Activated naive CD4-positive, alpha-beta T cell treated with anti-CD3 and anti-CD28 coated beads, Interleukin-2, amount 50 U/mL, for 72 hours (primary cell): Measurements from ENCODE around the gene C5orf47. TPM values are rescaled to one million over a fixed set of nuclear protein-coding genes. Genes with fewer than 3 reads are reported as not detected.

ENCODE experiments used
- ATAC-seq, 2 donors: fragments of 150-1000 bp; cut with Tn5 transposase; 2 replicates each; pipeline ENCODE4 v1.10.0; 2021; ENCODE audit warnings: mild to moderate bottlenecking in 2 of 2, moderate library complexity in 2 of 2
- DNase-seq, 2 donors: peaks; one replicate each; pipeline ENCODE4 v3.0.0; 2021 to 2022; ENCODE audit warnings: low spot score in 2 of 2
- H3K27ac Mint-ChIP-seq, 2 donors: one replicate each; pipeline ENCODE4 v1.8.0; 2022; ENCODE audit warnings: mild to moderate bottlenecking in 2 of 2, mixed read lengths in 2 of 2
- H3K36me3 Mint-ChIP-seq, 2 donors: one replicate each; pipeline ENCODE4 v1.8.0; 2022; ENCODE audit warnings: mixed read lengths in 2 of 2
- H3K9me3 Mint-ChIP-seq, 2 donors: one replicate each; pipeline ENCODE4 v1.8.0; 2022; ENCODE audit warnings: mixed read lengths in 2 of 2
- total RNA-seq, 2 donors: library from RNA; stranded (reverse); gene quantifications; one replicate each; pipeline ENCODE4 v1.2.3, GENCODE V29; 2022

C5orf47 gene
- total RNA-seq, 2 donors from 2014 or later = not detected

DNA sequence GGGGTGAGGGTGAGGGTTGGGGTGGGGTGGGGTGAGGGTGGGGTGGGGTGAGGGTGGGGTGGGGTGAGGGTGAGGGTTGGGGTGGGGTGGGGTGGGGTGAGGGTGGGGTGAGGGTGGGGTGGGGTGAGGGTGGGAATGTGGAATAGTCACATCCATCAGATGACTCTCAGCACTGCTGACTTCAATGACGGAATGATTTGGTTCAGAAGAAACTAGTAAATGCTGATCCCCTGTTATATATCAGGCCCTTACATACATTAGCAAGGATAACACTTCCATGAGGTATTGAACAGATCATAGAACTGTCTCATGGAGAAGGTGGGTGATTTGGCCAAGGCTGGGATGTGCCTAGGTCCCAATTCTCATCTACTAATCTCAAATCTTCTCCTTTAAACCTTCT is 24.5 kb upstream of the C5orf47 start:
- H3K36me3 Mint-ChIP-seq = no peaks in the 10 kb centered on the region
- ATAC-seq (no peak), DNase-seq (no peak)
- H3K27ac Mint-ChIP-seq = no peak overlapping the region
- no peaks in the 10 kb centered on the region for H3K9me3 Mint-ChIP-seq

DNA sequence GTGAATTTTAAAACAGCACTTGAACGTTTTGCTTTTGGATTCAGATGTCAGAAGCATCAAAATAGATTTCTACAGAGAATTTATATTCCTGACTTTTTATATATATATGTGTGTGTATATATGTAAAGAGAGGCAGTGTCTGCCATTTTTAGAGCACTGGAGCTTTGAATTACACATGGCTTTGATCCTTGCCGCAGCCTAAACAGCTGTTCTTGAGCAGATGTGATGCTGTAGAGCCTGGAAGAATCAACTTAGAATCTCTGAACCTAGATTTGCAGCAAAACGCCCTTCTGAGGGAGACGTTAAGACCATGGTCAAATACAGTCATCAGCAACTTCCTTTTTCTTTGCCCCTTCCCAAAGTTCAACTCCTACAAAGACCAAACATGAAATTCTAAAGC is 21.7 kb upstream of the C5orf47 start:
- H3K36me3 Mint-ChIP-seq = no peaks in the 10 kb centered on the region
- no peaks in the 10 kb centered on the region for H3K9me3 Mint-ChIP-seq
- no peak for ATAC-seq
- H3K27ac Mint-ChIP-seq = no peak overlapping the region
- no peak for DNase-seq

DNA sequence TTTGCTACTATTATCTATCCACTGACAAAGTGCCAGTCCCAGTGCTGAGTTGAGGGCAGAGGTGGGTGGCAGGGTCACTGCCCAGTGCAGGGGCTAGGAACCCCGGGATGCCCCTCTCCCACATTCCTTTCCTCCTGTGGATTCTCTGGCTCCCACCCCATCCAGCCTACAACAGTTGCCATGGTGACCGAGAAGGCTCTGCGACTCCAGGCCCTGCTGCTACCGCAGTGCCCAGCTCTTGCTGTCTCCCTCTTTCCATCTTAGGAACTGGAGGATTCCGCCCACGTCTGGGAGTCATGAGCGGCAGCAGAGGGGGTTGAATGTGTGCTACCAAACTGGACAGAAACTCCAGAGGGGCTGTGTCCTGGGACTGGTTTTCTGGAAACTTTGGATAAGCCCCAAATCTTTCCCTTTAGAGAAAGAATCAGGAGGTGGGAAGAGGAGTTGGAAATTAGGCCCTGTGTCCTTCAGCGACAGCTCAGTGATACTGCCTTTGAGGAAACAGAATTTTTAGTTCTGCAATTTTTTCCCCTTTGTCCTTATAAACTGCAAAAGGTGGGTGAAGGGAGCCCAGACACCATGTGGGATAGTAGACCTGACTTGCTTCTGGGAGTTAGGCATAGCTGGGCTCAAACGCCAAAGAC is 20.7 kb upstream of the C5orf47 start:
- no peak for ATAC-seq
- Mint-ChIP-seq H3K9me3 (no peaks in the 10 kb centered on the region), H3K36me3 (no peaks in the 10 kb centered on the region), H3K27ac (no peak overlapping the region)
- no peak for DNase-seq

DNA sequence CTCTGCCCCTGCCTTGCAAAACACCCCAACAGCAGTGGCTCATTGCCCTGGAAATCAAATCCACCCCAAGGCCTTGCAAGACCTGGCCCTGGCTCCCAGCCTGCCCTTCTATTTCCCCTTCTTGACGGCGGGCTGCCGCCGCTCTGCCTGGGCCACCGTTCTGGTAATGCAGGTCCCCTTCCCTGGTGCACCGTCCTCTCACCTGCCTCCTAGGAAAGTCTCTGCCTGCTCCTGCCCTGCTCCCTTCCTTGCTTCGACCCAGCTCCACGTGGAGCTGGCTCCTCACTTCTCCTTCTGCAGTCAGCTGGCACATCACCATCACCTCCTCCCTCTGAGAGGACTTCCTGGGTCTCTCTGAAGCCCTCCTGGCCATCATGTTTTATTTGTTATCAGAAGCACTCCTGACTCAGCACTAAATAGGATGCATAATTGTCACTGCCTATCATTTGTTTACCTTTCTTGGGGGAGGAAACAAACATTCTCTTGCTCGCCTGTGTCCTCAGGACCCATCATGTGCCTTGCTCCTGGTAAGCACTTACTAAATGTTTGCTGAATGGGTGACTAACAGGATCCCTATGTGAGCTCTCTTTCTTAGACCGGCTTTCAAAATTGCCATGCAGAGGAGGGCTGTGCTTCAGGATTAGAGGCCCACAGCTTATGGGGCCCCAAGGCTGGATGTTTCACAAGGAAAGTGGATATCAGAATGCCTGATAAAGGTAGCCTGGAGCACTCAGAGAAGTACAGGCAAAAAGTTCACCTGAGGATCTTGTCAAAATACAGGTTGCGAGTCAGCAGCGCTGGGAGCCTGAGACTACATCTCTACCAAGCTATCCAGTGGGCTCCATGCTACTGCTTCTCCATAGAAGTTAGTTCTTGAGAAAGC is 19.6 kb upstream of the C5orf47 start:
- Mint-ChIP-seq H3K27ac (no peak overlapping the region), H3K36me3 (no peaks in the 10 kb centered on the region), H3K9me3 (no peaks in the 10 kb centered on the region)
- ATAC-seq (no peak), DNase-seq (no peak)

DNA sequence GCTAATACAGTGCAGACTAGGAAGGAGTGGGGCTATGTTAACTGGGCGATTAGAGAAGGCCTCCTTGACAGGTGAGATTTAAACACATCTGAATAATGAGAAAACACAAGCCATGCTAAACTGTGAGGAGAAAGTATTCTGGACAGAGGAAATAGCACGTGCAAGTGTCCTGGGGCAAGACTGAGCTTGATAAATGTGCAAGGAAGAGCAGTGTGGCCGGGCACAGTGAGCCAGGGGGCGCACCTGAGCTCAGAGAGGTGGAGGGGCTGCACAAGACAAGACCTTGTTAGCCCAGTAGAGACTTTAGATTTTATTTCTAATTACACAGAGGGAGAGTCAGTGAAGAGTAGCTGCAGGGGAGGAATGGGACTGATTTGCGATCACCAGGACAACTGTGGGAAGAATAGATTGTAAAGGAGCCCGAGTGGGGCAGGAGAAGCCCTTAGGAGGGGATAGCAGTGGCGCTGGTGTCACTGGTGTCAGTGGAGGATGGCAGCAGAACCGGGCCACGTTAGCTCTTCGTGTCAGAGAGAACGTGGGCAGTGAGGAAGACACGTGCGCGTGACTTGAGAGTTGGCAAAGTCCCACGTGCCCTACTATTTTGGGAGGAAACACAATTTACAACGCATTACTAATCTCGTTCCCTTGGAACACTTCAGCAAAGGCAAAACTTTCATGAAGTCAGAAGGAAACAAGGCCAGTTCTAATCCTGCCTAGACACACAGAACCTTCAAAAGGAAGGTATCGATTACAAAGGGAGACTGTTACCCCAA is 17.9 kb upstream of the C5orf47 start:
- DNase-seq (no peak), ATAC-seq (no peak)
- Mint-ChIP-seq H3K36me3 (no peaks in the 10 kb centered on the region), H3K27ac (no peak overlapping the region), H3K9me3 (no peaks in the 10 kb centered on the region)

DNA sequence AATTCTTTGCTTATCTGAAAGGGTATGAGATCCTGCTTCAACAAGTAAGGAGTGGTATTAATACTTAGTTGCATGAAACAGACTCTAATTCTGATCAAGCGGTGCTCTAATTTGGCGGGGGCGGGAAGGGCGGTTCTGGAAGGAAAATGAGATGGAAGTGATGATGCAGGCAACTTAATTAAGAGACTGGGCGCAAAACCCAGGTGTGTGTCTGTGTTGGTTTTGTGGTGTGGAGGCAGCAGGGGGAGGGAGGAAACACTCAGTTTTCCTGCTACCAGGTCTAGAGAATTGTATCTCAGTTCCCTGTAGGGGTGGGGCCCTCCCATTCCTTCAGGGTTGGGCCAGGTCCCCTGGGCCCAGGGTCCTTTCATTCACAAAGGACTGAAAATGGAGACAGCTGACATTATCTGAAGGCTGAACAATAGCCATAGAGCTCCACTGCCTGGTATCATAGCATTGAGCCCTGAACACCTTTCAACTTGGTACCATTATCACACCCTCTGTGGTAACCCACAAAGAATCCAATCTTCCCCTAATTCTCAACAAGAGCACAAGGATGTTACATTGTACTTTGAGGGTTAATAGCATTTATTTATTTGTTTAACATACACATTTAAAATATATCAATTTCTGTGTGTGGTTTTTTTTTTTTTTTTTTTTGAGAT is 17.2 kb upstream of the C5orf47 start:
- DNase-seq (no peak), ATAC-seq (no peak)
- H3K27ac Mint-ChIP-seq = no peak overlapping the region
- no peaks in the 10 kb centered on the region for H3K36me3 Mint-ChIP-seq
- H3K9me3 Mint-ChIP-seq = no peaks in the 10 kb centered on the region

DNA sequence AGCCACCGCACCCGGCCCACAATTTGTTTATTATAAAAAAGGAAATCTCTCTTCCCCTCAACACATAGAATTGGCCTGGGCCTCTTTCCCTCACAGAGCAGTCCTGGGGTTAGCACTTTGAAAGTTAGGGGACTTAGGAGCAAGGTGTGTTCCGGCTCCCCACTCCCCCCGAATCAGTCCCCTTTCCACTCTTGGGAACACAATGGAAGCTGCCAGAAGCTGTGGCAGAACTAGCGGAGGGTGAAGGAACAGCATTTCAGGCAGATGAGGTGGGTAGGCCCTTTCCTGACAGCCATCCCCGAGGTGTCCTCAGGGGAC is 16.4 kb upstream of the C5orf47 start:
- no peak for DNase-seq

DNA sequence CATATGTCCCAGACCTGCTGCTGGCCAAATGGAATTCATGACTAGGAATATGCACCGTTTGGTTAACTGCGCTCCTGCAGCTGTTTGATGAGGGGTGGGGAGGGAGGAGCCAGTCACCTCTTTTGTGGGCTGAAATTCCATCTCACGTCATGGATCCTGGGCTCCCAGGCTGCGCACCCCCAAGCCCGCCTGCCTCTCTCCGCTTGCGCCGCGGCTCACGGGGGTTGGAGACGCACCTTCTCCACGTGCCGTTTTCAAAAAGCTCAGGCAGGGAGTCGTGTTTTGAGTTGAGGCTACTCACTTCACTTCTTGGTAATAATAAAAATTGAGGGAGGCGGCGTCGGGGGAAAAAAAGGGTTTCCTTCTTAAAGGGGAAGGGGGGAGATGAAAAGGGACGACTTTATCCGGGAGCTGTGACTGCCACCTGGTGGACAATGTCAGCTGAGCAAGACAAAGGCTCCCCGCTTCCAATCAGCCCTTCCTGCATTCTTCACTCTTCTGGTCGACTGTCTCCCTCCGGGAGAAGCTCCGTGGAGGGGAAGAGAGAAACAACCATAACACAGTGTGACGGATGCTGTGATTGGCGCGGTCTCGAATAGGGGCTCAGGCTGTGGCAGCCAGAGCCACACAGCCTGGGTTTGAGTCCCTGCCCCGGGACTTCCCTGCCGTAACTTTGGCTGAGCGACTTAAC is 15.9 kb upstream of the C5orf47 start:
- Mint-ChIP-seq H3K36me3 (no peaks in the 10 kb centered on the region), H3K9me3 (no peaks in the 10 kb centered on the region), H3K27ac (peak overlapping the region in 1 of 2 donors; percentile 83)
- peak; percentile 66 to 77 for DNase-seq
- ATAC-seq = peak; percentile 83

More for the DNA sequence above, 16.4 kb upstream of the C5orf47 start:
- no peak for ATAC-seq
- H3K36me3 Mint-ChIP-seq = no peaks in the 10 kb centered on the region
- H3K27ac Mint-ChIP-seq = no peak overlapping the region
- no peaks in the 10 kb centered on the region for H3K9me3 Mint-ChIP-seq

DNA sequence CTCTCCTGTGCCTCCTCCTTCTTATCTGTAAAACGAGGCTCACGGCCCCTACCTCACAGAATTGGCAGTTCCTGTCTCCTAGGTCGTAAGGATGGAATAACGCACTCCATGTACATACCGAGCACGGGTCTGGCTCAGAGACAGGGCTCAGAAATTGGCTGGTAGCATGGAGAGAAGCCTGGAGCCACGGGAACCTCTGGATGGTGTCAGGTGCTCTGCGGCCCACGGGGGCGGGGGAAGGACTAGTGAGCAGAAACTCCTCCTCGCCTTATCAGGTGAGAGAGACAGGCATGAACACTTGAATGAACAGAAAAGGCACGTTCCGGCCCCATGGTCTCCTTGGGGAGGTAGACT is 15.4 kb upstream of the C5orf47 start:
- Mint-ChIP-seq H3K27ac (peak overlapping the region in 1 of 2 donors; percentile 83), H3K36me3 (no peaks in the 10 kb centered on the region), H3K9me3 (no peaks in the 10 kb centered on the region)
- DNase-seq (peak in 1 of 2 donors; percentile 5), ATAC-seq (peak; percentile 56 to 59)

DNA sequence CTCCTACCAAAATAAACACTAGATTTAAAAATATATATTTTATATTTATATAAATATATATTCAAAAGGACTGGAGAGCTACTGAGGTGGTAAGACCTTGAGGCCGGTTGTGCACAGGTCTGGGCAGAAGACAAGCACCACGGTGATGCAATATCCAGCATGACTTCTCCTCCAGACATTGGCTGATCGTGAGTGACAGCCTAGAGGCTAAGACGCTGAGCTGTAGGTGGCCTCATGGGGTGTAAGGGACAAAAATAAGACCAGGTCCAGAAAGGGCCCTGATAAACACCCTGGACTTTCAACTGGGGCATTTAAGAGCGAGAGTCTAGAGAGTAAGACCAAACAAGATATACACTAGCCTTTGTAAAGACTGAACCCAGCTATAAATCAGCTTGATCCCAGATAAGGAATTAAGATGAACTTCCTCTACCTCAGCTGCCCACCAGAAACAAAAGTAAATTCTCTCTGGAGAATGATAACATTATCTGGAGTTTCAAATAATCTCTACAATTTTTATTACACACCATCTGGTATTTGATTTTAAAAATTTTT is 14.2 kb upstream of the C5orf47 start:
- Mint-ChIP-seq H3K36me3 (no peaks in the 10 kb centered on the region), H3K9me3 (no peaks in the 10 kb centered on the region), H3K27ac (no peak overlapping the region)
- ATAC-seq = no peak
- DNase-seq = no peak

DNA sequence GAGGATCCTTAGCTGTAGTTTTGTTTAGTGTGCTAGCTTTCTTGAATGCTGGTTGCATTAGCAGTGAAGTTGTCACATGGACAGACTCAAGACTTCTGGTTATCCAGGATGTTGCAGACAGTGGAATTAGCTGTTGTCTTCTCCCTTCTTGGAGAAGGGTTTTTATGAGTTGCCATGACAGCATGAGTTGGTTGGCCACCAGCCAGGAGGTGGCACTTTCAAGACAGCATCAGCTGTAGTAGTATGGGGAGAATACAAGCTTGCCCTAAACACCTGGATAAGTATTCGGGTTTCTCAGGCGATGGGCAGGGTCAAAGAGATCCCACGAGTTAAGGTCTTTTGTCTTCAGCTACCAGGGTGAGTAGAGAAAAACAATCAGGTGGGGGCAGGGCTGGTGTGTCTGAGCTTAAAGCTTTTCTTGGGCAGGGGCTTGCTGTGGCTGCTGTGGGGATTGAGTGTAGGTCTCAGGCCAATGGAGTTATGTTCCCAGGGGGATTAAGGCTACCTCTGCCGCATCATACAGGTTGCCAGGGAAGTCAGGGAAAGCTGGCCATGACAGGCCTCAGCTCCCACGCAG is 7.7 kb upstream of the C5orf47 start:
- Mint-ChIP-seq H3K9me3 (peaks cover 0 to 3% of the 10 kb centered on the region in 2 donors), H3K36me3 (peaks cover 0 to 5% of the 10 kb centered on the region in 2 donors), H3K27ac (no peak overlapping the region)
- ATAC-seq (no peak), DNase-seq (no peak)

DNA sequence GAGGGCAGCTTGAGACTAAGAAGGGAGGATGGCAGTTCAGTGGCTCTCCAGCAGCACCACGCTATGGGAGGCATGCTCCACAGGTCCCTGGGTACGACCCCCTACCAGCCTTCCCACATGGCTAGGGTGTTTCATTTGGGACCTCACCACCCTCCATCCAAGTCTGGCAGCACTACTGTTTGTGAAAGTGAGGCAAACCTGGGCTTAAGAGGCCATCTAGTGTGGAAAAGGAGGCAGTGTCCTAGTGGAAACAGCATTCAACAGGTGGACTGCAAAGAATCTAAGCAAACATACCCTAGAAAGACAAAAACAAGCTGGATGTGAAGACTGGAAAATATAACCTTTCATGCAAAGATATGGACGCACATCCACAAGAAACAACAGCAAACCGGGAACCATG is 4.8 kb upstream of the C5orf47 start:
- ATAC-seq (no peak), DNase-seq (no peak)
- Mint-ChIP-seq H3K27ac (no peak overlapping the region), H3K36me3 (peaks cover 0 to 5% of the 10 kb centered on the region in 2 donors), H3K9me3 (peaks cover 0 to 3% of the 10 kb centered on the region in 2 donors)

DNA sequence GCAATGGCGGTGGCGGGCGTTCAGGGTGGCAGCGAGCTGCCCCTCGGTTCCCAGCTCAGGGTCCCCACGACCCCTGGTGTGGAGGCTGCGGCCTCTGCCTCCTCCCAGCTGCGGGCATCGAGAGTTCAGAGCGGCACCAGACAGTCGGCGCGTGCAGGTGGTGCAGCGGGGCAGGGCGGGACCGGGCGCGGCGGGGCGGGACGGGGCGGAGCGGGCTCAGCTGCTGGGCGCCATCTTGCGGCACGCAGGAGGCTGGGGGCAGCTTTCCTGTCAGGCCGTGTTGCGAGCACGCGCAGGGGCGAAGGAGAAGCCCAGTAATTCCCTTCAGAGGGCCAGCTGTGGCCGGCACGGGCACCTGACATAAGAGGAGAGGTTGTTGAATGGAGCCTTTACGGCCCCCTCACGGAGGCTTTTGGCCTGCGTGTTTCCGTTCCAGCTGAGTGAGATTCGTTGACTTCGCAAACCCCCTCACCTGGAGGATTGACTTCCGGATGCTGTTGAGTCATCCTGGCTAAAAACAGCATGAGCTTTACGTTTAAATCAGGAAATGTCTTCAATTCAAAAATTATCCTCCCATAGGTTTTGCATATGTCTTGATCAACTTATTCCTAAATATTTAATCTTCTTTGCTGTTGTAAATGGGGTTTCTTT is 587 bp downstream of the C5orf47 start:
- Mint-ChIP-seq H3K9me3 (no peaks in the 10 kb centered on the region), H3K27ac (no peak overlapping the region), H3K36me3 (no peaks in the 10 kb centered on the region)
- no peak for ATAC-seq
- no peak for DNase-seq

DNA sequence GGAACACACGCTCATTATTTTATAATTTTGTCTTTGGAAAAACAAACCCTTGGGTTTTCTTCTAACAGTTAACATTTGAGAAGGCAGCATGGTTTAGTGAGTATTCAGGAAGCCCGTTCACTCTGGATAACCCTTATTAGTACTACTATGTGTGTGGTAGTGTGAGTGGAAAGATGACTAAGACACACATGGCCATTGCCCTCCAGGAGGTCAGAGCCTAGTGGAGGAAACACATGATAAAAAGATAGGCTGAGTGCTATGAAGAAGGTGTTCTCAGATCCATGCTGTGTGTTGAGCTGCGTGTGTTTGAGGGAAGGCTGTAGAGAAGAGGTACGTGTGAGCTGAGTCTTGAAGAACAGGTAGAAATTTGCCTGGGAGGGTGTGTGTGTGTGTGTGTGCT is 8.4 kb downstream of the C5orf47 start:
- no peak for DNase-seq
- ATAC-seq = no peak
- H3K36me3 Mint-ChIP-seq = no peaks in the 10 kb centered on the region
- no peaks in the 10 kb centered on the region for H3K9me3 Mint-ChIP-seq
- no peak overlapping the region for H3K27ac Mint-ChIP-seq

DNA sequence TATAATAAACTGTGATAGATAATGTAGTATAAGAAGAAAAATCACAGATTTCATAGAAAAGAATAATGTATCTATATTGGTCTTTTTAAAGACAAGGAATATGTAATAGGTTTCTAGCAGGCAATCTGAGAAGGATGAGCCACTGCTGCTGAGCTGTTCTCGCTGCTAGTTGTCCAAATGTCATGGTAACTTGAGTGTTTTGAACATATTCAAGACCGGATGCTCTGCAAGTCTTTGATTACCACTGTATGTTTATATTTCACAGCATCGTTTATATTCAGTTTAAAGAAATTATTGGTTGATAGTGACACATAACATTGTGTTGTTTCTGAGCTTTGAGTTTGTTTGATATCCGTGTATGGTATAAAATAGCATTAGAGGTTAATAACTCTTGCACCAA is 9.6 kb downstream of the C5orf47 start:
- no peak overlapping the region for H3K27ac Mint-ChIP-seq
- H3K9me3 Mint-ChIP-seq = no peaks in the 10 kb centered on the region
- no peaks in the 10 kb centered on the region for H3K36me3 Mint-ChIP-seq
- no peak for DNase-seq
- ATAC-seq = no peak
